ENCODE measurements around the gene STARD5.
"Not testable (repeated sequence)": the region's sequence is repeated elsewhere in the genome, so short reads cannot be mapped to it uniquely, and the experiment has no call there.

STARD5 gene

GRCh38 chr15:81323944-81324881, at the start of gene STARD5:
TSS of gene STARD5 (minus strand) at chr15:81324141. CDS start at chr15:81324099, 42 bp downstream.
- DNase-seq, result peak; percentile 69

- DNase-seq, result no peak
Measured at GRCh38 chr15:81373176-81373575, 49.2 kb upstream of the STARD5 start.

GRCh38 chr15:81372575-81372974, 48.6 kb upstream of the STARD5 start:
- no peak for DNase-seq

- DNase-seq, result no peak
Measured at GRCh38 chr15:81363718-81364500, 40.0 kb upstream of the STARD5 start.

- DNase-seq, result no peak
Measured at GRCh38 chr15:81363276-81363675, 39.3 kb upstream of the STARD5 start.

- DNase-seq, result no peak
Measured at GRCh38 chr15:81362790-81363189, 38.8 kb upstream of the STARD5 start.

GRCh38 chr15:81361891-81362290, 38.0 kb upstream of the STARD5 start:
- DNase-seq, result no peak

- DNase-seq, result no peak
Measured at GRCh38 chr15:81360491-81360890, 36.5 kb upstream of the STARD5 start.

- no peak for DNase-seq
Measured at GRCh38 chr15:81358248-81358647, 34.3 kb upstream of the STARD5 start.

- no peak for DNase-seq
Measured at GRCh38 chr15:81357180-81357686, 33.3 kb upstream of the STARD5 start.

GRCh38 chr15:81356252-81356651, 32.3 kb upstream of the STARD5 start:
- DNase-seq, result no peak

GRCh38 chr15:81351651-81352050, 27.7 kb upstream of the STARD5 start:
- no peak for DNase-seq

GRCh38 chr15:81349271-81349670, 25.3 kb upstream of the STARD5 start:
- DNase-seq, result no peak

GRCh38 chr15:81348691-81349090, 24.8 kb upstream of the STARD5 start:
- DNase-seq, result not testable (repeated sequence)

GRCh38 chr15:81347910-81348309, 24.0 kb upstream of the STARD5 start:
- DNase-seq, result no peak

GRCh38 chr15:81346611-81347010, 22.7 kb upstream of the STARD5 start:
- no peak for DNase-seq

- no peak for DNase-seq
Measured at GRCh38 chr15:81343371-81343770, 19.4 kb upstream of the STARD5 start.

GRCh38 chr15:81341351-81341750, 17.4 kb upstream of the STARD5 start:
- no peak for DNase-seq

GRCh38 chr15:81339851-81340250, 15.9 kb upstream of the STARD5 start:
- no peak for DNase-seq

- no peak for DNase-seq
Measured at GRCh38 chr15:81339321-81339720, 15.4 kb upstream of the STARD5 start.

GRCh38 chr15:81338170-81339007, 14.4 kb upstream of the STARD5 start:
- no peak for DNase-seq

GRCh38 chr15:81337713-81338157, 13.8 kb upstream of the STARD5 start:
- DNase-seq, result no peak

- no peak for DNase-seq
Measured at GRCh38 chr15:81337241-81337640, 13.3 kb upstream of the STARD5 start.

Data from NCI-H69 (cell line).